HG03520 (cell line): ENCODE measurements around the gene CA5A.

ENCODE experiments used
- ATAC-seq: cut with Tn5 transposase; IDR thresholded peaks from one replicate; pipeline ENCODE4 v1.9.1; 2021; ENCODE audit warnings: mild to moderate bottlenecking, moderate library complexity; ENCODE audit not compliant: unreplicated experiment

CA5A gene

DNA sequence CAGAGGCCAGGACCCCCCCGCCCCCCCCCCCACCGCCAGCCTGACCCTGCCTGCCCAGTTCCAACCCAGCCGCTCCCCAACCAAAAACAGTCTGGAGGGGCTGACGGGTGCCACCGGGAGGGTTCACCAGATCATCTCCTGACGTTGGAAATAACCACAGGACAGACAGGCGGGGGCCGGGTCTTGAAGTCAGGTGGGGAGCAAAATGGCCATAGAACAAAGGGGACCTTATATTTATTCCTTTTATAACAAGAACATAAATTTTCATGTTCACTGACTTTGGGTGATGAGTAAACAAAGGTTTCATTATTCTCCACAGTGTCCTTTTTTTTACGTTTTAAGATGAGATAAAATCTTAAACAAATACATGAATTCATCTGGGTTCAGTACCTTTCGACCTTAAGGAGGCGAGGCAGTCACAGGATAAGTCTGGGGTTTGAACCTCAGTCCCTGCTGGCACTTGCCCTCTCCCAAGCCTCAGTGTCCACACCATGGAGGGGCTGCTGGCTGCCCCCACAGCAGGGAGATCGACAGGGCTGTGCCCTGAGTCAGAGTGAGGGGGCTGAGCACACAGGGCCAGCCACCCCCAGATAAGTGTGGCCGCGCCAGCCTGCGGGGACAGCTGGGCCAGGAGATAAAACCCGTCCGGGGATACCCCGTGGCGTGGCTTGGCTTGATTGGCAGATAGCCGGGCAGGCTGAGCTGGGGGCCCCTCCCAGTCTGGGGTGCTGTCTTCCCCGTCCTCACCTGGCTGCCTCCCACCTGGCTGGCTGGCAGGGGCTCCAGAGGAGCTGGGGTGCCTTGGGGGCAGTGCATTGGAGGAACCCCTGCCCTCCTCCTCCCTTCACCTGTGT is 82.0 kb downstream of the CA5A start:
- ATAC-seq, result no peak

DNA sequence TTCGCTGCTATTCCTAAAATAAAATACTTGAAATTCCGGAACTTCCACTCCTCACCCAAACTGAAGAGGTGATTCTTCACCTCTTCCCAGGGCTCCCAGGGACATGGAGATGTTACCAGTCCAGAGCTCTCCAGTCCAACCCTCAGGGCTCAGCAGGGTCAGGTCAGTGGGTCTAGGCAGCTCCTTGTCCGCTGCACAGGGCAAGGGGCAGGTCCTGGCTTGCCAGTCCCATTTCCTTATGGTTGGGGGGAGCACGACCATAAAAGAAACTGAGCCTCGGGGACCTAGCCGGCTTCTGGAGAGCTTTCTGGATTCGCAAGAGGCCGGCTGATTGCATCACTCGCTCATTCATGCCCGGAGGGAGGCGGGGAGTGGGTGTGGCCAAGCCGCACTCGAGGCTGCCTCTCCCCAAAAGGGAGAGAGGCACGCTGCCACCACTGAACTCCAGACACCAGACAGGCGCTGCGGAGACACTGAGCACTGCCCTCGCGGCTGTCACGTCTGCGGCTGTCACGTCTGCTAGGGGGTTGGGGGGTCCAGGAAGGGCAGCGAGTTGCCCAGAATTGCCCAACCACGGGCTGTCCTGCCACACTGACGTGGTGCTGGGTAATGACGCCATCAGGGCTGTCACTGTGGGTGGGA is 82.8 kb downstream of the CA5A start:
- ATAC-seq, result peak; percentile 60

DNA sequence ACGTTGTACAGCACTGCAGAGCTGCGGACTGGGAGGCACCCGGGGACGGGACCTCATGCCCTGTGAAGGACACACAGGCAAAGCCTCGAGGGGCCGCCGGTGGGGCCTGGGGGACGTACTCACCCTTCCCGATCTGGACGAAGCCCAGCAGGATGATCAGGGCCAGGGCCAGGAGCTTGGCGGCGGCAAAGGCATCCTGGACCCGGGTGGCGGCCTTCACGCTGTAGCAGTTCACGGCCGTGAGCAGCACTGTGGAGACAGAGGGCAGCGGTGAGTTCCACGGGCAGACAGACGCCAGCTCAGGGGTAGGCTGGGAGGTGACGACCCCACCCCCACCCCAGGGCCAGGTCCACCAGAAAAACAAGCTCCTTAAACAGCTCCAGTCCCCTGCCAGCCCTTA is 84.7 kb downstream of the CA5A start:
- ATAC-seq, result no peak

DNA sequence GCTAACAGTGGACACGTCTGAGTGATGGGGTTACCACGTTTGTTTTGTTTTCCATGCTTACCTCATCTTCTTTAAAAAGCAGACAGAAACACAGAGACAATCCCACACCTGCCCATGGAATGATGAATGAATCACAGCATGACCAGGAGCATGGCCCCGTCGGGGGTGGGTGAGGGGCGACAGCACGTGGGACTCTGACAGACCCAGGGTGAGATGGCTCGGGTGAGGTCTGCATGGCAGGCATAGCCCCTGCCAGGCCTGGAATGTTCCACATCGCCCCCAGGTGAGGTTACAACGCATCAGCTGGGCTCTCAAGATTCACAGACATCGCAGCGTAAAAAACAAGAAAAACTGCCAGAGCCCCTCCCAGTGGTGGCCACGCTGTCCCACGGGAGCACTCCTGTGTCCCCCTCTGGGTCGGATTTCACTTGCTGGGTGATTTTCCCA is 85.2 kb downstream of the CA5A start:
- ATAC-seq, result no peak

DNA sequence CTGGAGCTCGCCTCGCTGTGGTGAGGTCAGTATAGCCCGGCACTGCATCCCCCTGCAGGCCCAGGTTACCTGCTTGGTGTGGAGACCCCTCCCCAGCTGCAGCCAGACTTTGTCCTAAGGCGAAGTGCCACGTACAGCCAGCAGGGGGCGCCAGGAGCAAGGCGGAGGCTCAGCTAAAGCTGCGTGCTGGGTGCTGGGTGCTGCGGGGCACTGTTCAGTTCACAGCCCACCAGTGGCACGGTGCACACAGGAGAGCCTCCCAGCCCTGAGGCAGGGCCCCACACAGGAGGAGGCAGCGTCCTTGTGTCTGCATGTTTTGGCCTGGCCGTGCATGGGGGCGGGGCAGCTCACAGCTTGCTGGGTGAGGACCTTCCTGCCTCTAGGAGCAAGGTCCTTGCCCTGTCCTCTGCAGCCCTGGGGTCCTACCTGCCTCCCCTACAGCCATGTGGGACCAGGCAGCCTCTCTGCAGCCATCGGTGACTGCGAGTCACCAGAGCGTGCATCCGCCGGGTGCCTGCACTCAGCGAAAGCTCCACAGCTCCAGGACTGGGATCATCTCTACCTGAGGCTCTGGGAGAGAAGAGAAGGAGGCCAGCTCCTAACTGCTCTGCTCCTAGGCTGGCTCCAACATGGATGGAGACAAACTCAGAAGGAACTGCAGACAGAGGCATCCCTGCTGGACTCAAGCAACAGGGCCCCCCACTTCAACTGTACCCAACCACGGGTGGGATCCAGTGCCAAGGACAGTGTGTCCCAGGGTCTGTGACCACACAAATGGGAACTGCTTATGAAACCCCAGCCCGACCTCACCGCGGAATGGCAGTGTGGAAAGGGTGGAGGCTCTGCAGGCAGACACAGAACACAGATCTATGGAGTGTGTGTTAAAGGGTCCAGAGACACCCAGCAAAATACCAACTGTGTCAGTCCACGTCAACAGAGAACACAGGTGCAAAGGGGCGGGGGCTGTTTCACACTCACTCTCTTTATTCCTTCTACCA is 86.0 kb downstream of the CA5A start:
- ATAC-seq, result no peak

DNA sequence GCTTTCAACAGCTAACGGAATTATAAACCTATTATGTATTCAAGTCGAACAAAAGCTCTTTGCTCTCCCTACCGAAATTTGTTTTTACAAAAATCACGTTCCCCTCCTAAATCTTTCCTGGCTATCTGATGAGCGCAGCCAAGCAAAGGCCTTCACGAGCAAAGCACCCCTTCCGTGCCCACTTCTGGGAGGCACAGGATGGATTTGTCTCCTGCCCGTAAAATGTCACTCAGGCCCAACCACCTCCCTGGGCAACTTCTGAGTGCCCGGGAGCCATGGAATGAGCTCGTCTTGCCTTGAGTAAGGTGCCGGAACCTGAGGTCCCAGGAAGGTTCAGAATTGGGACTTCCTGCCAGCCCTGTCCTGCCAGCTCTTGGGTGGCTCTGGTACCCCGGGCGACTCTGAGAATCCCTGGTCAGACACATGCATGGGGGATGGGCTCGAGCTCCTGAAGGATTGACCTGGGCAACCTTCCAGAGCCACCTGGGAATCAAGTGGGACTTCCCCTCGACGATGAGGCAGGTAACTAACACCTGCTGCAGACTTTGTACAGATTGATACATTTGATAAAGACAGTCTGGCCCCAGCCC is 86.8 kb downstream of the CA5A start:
- no peak for ATAC-seq

DNA sequence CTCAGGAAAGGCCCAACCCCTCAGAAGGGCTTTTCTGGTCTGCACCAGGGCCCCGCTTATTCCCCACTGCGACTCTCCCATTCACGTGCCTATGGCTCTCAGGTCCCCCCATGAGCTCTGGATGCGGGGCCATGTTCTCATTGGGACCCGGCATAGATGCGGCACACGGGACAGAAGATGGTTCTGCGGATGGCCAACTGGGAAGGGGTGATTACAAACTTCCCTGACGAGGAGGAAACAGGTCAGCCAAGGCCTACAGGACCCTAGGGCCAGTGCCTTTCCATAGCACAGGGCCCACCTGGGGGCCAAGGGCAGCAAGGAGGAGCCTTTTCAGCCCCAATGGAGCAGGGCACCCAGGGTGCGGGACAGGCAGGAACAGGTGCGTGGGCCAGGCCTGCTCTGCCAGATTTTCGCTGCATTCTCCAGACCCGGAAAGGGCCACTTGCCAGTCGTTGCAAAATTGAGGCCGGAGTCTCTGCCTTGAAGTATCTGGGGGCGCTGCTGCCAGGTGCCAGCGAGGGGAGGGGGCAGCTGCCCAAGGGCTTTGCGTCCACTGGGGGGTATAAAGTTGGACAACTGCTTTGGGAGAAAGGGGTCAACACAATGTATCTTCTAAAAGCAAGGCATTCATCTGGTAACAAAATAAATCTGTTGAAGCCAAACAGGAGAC is 87.5 kb downstream of the CA5A start:
- ATAC-seq, result no peak

DNA sequence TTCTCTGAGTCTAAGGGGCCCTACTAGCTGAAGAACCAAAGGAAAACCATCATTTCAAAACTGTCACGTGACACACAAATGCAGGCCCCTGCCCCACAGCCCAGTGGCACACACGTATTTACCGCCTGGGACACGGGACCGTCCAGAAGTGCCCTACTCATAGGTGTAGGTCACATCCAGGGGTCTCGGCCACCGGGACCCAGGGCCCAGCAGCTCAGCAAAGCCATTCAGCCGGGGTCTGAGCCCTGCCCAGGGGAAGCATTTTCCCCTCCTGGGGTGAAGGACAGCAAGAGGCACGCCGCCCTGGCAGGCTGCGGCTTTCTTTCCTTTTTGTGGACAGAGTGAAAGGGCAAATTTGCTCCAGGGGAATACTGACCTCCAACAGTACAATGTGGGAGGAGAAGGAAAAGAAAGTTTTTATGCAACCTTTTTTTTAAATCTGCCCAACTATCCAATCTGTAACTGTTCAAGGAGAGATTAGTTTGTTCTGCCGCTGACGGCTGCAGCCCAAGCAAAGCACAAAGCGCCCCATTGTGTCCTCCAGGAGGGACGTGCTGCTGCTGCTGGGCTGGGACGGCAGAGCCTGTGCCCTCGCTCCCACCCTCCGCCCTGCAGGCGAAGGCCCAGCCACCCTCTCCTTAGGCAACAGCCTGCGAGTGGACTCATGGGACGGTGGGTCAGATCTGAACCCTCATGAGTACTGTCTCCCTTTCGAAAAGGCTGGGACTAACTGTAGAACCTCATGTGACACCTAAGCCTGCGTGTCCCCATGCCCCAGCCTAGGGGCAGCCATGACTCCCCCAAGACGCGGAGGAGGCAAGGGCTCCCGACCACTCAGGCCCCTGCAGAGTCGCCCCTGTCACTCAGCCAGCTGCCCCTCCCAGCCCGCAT is 88.3 kb downstream of the CA5A start:
- no peak for ATAC-seq

DNA sequence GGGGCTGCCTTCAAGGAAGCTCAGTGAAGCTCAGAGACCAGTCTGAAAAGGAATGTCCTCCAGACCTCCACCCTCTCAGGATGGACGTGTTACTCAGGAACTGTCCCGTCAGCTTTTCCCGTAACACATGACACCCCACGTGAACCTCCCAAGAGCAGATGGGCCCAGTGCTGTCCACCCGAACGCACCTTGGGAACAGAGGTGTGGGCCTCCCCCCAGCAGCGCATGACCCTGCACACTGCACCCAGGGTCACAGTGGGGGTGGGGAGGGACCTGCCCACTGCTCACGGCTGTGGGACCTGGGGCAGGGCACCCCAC is 88.9 kb downstream of the CA5A start:
- ATAC-seq, result no peak

DNA sequence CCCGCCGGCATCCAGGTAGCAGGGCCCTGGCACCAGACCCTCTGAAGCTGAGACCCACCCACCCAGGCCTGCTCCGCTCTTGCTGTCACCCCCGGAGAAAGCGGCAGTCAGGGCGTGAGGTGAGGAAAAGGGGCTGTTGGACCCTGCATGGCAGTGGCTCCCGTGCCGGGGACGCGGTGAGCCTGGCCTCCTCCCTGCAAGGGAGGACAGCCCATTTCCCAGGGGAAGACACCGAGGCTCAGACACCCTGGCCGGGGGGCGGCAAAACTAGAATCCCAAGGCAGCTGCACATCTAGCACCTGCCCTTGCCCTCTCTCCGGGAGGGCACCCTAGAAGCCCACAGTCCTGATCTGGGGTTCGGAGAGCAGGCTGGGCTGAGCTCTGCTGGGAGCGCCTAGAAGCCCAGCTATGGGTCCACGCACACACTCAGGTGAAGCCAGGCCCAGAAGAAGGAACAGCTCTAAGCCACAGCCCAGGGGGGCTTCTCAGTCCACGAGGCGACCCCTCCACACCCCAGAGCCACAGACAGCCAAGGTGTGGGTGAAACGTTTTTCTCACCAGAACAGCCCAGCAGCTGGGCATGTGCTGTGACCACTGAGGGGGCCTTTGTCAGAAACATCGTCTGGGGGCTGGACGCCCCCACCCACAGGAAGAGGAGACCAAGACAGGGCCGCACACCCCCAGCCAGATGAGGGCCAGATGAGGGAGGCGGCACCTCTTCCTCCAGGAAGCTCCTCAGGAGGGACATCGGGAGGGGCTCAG is 89.4 kb downstream of the CA5A start:
- no peak for ATAC-seq

DNA sequence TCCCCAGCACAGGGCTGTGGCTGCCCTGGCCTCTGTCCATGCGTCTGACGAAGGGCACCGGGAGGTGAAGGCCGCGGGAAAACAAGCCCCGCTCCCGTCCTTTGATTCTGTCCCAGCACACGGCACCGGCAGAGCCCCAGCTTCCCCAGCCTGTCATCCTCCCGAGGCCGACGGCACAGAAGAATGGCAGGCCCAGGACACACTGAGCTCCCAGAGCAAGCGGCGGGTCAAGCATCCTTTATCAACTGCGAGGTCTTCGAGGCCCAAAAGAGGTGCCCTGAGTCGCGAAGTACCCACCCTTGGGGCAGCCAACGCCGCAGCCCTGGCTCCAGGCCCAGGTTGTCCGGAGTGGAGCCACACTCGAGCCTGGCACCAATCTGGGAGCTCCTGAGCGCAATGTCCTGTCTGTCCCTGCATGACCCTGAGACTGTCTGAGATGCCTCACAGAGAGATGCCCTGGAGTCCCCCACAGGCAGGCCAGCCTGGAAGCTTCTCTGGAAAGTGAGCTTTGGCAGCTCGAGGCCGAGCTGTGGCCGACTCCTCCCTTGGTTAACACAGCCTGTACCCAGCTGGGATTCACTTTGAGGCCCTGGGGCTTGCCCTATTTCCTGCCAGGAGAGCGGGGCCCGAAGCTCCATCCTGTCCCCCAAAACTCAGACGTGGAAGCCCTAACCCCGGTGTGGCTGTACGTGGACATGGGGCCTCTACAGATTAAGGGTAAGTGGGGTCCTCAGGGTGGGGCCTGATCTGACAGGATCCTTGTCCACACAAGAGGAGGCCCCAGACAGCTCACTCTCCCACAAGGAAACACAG is 90.3 kb downstream of the CA5A start:
- no peak for ATAC-seq

DNA sequence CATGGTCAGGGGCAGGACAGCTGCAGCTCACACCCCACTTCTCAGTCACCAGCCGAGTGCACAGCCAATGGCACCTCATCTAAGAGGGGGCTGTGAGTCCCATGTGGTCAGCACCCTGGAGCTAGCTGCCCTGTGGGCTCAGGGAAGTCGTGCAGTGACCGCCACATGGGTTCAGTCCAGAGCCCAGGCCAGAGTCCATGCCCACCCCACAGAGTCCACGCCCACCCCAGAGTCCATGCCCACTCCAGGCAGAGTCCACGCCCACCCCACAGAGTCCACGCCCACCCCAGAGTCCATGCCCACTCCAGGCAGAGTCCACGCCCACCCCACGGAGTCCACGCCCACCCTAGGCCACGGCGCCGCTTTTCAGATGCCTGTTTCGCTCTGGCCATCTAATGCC is 91.1 kb downstream of the CA5A start:
- ATAC-seq, result no peak

DNA sequence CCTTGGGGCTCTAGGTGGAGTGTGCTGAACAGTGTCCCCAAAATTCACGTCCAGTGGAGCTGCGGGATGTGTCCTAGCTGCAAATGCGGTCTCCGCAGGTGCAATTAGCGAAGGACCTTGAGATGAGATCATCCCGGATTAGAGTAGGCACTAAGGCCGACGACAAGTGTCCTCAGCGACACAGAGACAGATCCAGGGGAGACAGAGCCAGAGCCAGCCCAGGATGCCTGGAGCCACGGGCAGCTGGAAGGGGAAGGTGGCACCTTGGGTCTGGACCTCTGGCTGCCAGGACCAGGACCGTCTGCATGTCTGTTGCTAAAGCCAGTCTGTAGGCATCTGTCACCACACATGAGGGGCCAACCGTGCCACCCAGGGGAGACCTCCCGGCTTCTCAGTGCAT is 91.5 kb downstream of the CA5A start:
- no peak for ATAC-seq

DNA sequence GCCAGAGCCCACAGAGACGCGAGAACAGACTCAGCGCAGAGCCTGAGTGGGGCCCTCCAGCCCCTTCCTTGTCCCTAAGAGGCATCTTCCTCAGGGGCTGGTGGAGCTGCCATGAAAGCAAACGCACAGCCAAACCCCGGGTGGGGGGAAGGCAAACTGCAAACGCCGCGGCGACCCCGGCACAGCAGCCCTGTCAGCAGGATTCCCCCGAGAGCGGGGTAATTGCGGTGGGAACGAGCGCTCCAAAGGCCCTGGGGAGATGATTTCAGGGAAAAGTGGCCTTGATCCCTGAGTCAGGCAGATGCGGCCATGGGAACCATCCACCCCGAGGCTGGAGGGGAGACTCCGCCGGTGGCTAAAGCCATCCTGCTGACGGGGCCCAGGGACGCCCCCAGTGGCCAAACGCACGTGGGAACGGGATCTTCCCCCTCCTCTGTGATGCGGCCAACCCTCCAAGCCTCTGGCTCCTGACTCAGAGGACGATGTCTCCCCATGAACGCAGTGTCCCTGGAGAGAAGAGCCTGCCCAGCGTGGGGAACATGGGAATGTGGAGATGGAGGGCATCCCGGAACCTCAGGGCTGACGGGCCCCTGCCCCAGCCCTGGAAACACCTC is 92.1 kb downstream of the CA5A start:
- ATAC-seq, result no peak

DNA sequence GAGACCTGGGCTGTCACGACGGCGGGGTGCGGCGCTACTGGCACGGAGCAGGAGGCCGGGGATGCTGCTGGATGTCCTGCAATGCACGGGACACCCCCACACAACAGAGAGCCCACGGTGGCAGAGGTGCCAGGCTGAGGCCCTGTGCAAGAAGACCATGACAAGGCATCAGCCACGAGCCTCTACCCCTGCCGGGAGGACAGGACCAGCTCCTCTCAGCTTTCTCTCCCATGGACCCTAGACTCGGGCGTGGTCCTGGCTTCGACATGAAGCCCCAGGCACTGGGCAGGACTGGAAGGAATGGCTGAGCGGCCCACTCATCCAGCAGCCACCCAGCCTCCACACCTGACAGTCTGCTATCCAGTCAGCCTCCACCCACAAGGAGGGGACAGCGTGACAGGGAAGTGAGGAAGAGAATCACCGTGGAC is 92.6 kb downstream of the CA5A start:
- ATAC-seq, result no peak

DNA sequence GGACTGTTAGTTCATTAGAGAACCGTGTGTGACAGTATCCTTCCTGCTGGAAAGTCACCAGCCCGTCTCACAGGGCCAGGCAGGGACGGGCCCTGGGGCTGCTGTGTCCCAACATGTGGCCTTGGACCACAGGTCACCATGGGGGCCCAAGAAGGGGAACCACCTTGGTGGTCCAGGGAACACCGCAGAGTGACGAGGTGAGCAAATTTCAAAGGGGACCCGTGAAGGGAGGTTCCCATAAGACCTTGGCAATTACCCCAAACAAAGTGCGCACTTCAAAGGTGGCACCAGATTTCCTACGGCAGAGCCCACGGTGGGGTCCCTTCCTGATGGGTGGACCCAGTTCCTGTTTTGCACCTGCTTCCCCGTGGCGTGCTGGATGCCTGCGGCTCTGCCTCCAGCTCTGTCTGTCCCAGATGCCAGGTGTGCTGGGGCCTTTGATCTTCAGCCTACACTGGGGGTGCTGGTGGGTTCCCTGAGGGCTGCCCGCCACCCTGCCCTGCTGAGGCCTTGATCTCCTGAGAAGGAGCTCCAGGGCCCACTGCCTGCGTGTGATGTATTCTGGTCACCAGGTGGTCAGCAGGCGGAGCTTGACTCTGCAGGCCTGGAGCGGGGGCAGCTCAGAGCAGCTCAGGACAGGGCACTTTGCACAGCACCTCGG is 94.0 kb downstream of the CA5A start:
- ATAC-seq, result no peak
